Activated CD4-positive, alpha-beta T cell treated with anti-CD3 and anti-CD28 coated beads, Interleukin-2, Interleukin-4, amounts not matched to agents 100 ng/mL and 50 ng/mL, durations not matched to agents 16 hours and 8 hours (primary cell): ENCODE data around the gene COL9A2.

Experiments
- DNase-seq: peaks from one replicate; pipeline ENCODE4 v3.0.0-alpha.2; 2020; ENCODE audit warnings: low spot score

The COL9A2 gene

DNA sequence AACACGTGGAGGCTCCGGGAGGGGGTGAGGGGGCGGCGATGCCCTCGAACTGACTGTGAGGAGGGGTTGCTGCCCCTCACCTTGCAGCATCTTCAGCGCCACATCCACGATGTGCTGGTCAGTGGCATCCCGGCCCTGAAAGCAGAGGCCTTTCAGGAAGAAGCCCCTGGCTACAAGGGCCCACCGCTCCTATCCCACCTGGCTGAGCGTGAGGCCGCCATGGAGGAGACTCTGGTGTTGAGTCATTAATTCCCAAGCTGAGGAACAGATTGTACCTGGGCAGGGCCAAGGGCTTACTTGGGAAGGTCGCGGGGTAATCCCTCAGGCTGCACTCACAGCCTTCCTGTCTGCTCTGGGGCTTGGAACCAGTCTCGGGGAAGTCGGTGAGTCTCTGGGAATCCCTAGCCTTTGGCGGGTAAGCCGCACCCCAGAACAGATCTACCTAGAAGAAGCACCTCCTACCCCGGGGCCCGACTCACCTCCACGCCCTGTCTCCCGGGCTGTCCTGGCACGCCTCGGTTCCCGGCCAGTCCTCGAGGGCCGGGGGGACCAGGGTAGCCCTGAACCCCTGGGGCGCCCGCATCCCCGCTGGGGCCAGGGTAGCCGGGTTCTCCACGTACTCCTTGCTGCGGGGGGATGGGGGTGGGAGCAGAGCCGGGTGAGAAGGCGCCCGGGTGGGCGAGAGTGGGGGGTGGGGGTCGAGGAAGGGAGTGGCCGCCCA is 13.9 kb downstream of the COL9A2 start:
- no peak for DNase-seq

DNA sequence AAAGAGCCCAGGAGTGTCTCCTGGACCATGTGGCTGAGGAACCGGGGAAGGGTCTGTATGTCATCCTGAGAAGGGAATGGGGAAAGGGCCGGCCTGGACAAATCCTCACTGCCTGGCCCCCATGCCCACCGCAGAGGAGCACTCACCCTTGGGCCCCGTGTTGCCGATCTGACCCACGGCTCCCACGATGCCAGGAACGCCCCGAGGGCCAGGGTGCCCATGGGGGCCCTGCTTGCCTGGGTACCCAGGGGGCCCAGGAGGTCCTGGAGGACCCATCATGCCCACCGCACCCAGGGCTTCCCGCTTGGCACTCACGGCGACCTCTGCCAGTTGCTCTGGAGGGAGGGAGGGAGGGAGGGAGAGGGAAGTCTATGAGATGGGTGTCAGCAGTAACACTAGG is 14.6 kb downstream of the COL9A2 start:
- no peak for DNase-seq

DNA sequence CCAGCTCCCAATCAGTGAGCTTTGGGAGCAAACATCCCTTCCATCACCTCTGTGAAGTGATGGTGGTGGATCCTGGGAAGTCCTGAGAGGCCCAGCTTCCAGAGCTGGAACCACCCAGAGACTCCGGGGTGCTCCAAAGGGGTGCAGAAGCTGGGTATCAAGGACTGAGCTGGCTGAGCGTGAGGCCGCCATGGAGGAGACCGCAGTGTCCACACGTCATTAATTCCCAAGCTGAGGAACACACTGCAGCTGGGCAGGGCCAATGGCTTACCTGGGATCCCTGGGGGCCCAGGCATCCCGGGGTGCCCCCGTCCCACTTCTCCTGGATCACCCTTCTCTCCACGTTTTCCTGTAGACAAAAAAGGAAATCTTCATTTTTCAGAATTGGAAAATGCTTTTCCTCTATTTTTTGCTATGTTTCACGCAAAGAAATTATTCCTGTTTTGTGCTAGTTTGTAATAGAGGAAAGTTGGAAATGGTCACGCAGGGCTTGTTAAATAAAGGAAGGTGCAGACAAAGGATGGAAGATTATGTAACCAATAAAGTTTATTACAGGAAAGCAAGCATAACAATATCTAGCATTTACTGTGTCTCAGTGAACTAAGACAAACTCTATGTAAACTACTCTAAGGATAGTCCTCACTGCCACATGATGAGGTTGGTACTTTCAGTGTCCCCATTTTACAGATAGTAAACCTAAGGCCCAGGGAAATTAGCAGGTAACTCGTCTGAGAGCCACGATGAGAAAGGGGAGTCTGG is 15.4 kb downstream of the COL9A2 start:
- DNase-seq: no peak

DNA sequence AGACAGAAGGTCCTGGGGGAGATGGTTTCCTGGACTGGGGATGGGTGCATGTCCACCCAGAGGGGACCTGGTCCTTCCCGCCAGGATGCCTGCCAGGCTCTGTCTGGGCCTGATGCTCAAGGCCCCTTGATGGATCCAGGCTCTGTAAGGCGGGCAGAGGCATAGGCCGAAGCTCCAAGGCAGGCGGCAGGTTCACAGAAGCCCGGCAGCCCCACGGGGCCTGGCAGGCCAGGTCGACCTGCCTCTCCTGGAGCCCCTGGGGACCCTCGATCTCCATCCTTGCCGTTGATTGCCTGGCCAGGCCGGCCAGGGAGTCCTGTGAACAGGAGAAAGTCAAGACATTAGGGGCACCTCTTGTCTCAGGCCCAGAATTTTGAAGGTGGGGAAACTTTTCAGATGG is 16.0 kb downstream of the COL9A2 start:
- no peak for DNase-seq

DNA sequence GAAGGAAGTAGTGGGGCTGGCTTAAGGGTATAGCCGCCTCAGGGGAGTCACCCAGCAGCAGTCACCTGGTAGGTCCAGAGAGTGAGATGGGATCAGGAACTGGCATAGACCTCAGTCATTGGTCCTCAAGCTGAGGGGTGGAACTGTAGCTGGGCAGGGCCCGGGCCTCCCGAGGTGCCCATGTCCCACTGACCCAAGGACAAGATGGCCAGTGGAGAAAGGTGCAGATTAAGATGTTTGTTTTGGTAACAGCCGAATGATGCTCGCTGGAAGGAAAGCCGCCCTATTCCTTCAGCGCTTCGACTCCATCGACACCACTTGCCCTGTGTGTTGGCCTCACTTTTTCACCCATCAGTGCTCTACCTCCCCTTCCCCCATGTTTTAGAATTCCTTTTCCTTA is 16.4 kb downstream of the COL9A2 start:
- no peak for DNase-seq

DNA sequence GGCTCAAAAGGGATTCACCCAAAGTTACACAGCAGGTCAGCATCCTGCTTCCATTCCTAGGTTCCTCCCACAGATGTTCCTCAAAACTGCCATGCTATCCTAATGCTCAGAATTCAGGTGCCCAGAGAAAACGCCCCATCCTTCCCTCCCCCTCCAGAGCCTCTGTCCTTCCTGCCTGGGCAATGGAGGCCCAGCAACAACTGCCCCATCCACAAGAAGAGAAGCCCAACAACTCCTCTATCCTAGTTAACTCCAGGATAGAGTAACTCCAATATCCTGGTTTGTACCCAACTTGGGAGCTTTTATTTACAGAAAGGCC is 16.9 kb downstream of the COL9A2 start:
- DNase-seq: no peak

DNA sequence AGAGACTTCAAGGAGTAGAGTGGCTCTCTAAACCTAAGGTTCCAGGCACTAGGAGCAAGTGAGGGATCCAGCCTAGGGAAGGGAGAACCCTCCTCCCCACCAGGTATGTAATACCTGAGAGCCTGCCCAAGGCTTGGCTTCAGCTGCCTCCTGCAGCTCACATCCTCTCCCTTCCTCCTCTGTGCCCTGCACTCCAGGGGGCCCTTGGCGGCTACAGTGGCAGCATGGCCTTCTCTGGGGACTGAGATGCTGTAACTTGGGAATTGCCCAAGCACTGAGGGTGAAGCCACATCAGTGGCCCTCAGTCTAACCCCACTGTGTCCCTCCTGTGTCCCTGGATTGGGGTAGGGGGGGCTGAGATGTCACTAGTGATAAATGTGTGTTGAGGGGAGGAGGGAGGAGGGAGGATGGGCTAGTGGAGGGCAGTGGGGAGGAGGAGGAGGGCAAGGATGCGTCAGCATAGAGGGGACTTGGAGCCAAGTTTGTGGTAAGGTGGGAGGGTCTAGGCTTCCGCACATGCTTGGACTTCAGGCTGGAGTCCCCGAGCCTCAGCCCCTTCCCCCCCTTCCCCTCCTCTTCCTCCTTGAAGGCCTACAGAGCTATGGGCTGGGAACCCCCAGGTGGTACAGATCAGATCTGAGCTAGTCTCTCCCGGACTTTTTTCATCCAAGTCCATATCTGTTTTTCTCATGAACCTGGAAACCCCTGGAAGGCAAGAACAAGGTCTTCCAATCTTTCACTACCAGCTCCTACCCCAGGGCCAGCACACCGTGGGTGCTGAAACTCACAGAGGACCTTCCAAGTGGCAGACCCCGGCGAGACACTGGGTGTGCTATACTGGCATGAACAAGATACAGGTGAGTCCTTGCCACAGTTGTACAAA is 17.5 kb downstream of the COL9A2 start:
- DNase-seq: no peak

DNA sequence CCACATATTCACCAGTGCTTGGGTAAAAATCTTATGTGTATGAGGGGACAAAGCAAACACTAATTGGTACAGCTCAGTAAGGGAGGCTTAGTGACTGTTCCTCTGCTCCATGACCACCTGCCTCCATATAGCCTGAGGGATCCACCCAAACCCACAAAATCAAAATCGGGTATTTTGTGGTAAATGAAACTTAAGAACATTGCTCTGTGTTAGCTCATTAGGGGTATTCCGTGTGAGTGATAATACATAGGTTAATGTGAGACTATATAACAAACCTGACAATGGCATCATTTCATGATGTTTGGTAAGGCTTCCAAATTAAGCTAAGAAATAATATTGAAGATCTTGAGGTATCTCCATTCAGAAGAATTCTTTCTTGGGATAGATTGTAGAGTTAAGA is 25.8 kb downstream of the COL9A2 start:
- DNase-seq: no peak

DNA sequence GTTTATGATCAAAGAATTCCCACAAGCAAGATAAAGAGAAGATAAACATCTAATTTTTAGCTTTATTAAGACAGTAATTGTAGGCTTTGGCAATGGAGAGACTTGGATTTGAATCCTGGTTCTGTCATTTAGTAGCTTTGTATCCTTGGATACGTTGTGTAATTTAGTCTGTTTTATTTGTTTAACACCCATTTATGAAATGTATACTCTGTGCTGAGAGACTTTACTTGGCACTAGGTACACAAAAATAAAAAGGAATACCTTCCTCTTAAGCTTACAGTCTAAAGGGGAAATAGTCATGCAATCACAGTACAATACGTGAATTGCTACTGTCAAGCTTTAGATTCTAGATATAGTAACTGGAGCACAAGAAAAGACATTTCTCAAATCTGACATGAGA is 35.2 kb downstream of the COL9A2 start:
- DNase-seq: no peak

DNA sequence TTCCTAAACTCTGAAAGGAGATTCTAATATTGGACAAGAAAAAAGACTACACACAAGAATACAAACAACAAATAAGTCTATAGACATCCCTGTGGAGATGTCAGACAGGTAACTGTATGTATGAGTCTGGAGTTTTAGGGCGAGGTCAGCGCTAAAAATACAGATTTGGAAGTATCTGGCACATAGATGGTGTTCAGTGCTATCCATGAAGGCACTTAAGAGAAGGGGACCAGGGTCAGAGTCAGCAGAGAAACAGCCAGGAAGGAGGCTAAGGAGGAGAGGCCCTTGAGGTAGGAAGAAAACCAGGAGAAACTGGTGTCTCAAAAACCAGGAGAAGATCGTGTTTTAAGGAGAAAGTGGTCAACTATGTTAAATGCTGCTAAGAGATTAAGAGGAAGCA is 41.0 kb downstream of the COL9A2 start:
- DNase-seq: no peak

DNA sequence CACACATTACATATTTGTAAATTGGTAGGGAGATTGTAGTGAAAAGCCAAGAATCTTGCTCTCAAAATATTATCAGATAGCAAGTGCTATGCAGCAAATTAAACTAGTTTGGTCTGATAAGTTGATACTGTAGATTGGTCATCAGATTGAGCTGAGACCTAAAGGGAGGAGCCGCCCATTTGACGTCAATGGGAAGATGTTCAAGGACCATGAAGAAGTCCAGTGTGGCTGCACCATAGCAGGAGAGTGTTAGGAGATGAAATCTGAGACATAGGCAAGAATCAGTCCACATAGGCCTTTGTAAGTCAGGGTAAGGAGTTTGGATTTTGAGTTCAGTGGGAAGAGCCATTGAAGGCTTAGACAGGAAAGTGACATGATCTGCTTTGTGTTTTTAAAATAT is 42.8 kb downstream of the COL9A2 start:
- DNase-seq: no peak

DNA sequence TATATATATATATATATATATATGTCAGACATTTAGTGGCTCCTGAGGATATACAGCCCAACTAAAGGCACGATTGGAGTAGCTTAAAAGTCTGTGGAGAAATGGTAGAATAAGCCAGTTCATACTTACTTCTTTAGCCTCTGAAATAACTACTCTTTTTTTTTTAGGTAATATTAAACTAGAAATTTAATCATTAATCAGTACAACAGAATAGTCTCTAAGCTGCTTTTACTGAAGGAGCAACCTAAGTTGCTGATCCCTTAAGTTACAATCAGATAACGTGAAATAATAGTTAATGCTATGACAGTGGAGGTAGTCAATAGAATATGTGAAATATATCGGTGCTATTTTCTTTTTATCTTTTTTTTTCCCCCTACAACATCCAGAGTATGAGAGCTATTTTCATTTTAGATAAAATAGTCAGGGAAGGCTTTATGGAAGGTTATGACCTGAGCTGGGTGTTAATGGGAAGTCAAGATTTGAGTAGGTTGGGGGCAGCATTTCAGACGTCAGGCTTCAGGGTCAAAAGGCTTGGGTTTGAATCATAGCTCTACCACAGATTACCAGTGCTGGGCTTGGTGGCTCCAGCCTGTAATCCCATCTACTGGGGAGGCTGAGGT is 43.4 kb downstream of the COL9A2 start:
- DNase-seq: no peak

DNA sequence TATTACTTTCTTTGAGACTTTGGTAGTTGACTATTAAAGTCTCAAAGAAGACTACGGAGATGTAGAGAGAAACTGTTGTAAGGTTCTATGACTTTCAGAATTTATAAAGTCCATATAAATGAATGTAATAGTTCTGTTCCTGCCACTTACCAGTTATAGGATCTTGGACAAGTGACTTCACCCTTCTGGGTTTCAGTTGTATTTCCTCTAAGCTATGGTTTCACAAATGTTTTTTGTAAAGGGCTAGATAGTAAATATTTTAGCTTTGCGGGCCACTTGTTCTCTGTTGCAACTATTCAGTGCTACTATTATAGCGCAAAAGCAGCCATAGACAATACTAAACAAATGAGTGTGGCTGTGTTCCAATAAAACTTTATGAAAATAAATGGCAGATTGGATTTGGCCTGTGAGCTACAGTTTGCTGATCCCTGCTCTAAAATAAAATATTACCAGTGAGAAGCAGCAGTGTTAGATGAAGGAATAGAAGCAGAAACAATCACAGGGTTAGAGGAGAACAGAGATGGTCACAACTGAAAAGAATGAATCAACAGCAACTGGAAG is 44.4 kb downstream of the COL9A2 start:
- no peak for DNase-seq

DNA sequence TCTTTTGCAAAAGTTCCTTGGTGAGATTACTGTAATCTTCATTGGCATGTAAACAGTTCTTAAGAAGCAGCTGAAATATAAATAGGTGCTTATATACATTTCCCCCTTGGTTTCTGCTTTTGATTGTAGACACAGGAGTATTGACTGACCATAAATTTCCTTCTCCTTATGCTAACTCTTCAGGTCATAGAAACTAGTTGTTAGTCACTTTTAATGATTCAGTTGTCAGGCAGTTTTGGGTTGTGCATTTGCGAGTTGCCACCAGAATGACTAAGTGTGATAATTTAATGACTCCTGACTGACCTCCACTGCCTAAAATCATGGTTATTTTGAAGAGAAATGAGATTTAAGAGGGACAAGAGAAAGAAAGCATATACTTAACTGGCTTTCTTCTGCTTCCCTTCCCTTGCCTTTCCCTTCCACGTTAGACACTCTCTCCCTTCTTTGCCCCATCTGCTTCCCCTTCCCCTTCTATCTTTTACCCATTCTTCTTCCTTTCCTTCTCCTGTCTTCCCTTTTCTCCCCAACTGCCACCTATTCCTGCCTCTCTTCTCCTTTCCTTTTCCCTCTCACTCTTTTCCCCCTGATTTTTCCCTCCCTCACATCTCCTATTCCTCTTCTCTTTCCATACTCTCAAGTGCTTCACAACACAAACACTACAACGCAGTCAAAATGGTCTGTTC is 46.8 kb downstream of the COL9A2 start:
- DNase-seq: peak; percentile 66

DNA sequence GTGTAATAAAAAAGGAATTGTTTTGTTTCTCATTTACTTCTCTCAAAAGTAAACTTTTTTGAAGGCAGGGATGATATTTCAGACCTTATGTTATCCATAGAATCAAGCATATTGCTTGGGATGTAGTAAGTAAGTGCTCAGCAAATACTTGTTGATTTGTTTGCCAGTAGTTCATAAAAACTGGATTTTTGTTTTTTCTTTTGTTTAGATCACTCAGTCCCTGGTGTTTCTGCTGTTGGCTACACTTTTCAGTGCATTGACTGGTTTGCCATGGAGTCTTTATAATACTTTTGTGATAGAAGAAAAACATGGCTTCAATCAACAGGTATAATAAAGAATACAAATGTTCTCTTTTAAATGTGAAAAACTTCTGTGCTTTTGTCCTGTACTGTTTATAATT is 48.9 kb downstream of the COL9A2 start:
- no peak for DNase-seq

DNA sequence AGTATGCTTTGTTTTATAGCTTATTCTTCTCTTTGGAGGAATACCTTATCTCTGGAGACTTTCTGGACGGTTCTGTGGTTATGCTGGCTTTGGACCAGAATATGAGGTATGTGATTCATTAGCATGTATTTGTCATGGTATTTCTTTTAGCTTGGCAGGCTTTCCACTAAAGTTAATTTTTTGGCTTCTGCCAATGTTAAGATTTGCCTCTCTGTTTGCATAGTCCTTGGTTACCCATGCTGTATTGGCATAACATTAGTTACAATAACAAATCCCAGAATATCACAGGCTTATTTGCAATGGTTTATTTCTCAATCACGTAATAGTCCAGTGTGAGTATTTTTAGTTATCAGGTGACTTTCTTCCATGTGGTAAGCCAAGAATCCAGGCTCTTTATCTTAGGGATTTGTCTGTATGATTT is 49.3 kb downstream of the COL9A2 start:
- DNase-seq: no peak

DNA sequence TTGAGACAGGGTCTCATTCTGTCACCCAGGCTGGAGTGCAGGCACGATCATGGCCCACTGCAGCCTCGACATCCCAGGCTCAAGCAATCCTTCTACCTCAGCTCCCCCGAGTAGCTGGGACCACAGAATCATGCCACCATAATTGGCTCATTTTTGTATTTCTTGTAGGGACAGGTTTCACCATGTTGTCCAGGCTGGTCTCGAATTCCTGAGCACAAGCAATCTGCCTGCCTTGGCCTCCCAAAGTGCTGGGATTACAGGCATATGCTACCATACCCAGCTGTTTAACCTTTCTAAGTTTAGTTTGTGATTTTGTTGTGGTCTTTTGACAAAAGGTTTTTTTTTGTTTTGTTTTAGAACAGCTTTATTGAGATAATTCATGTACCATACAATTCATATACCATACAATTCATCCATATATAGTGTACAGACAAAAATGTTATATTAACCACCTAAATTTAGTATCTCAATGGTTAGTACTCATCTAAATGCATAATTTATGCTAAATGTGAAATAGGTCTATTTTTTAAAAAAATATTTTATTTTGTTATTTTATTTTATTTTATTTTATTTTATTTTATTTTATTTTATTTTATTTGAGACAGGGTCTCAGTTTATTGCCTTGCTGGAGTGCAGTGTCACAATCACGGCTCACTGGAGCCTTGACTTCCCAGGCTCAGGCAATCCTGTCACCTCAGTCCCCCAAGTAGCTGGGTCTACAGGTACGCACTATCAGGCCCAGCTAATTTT is 50.1 kb downstream of the COL9A2 start:
- no peak for DNase-seq

DNA sequence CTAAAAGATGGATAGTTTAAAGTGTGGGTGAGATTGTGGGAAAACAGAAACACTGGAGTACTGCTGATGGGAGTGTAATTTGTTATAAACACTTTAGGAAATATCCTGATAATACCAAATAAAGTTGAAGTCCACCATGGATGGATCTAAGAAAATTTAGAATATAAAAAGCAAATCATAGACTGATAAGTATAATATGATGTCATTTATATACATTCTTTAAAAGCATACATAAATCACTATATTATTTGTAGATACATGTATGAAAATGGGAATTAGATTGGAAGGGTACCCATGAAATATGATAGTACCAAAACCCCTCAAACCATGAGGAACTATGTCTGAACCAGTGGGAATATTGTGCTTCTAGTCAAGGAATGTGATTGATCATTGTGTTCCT is 51.2 kb downstream of the COL9A2 start:
- DNase-seq: no peak

DNA sequence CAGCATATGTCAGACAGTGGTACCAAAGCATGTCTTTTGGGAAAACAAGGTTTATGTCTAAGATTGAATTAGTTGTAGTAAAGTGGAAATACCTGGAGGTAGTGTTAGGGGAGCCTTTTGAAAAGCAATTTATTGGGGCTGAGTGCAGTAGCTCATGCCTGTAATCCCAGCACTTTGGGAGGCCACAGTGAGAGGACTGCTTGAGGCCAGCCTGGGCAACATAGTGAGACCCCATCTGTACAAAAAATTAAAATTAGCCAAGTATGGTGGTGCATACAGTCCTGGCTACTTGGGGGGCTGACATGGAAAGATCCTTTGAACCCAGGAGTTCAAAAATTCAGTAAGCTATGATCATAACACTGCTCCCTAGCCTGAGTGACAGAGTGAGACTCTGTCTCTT is 51.8 kb downstream of the COL9A2 start:
- DNase-seq: no peak

DNA sequence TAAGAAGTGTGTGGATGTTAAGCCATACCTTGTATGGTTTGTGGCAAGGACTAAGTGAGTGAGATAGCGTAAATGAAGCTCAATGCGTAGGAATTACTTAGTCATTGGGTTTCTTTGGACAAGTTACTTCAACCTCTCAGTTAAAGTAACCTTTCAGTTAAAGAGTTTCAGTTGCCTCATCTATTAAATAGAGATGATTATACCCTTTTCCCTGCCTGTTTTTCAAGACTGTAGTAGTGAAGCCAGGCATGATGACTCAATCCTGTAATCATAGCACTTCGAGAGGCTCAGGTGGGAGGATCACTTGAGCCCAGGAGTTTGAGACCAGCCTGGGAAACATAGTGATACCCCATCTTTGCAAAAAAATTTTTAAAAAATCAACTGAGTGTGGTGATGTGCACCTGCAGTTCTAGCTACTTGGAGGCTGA is 52.7 kb downstream of the COL9A2 start:
- DNase-seq: peak; percentile 68

DNA sequence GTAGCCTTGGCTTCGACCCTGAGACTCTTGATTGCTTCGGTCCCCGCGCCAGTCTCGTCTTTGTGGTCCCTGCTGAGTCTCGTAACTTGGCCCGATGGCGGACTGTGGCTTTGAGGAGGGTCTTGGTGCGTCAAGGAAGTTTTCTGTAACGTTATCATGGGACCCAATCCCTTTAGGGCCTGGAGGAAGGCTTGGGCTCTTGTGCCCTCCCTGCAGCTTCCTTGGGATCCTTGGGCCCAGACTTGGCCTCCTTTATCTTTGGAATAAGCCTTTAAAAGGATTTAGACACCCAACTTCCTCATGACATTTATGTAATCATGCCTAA is 58.7 kb downstream of the COL9A2 start:
- DNase-seq: no peak
